Gastroesophageal sphincter (tissue), 4 donors: ENCODE results near the gene ASB14. TPM values are rescaled to one million over a fixed set of nuclear protein-coding genes. Genes with fewer than 3 reads are reported as not detected.
"Not testable (repeated sequence)": the region's sequence is repeated elsewhere in the genome, so short reads cannot be mapped to it uniquely, and the experiment has no call there.

ENCODE experiments used
- ATAC-seq: fragments of 150-250 bp; one replicate; pipeline ENCODE4 v1.9.1; 2016; ENCODE audit warnings: mild to moderate bottlenecking, moderate library complexity
- H3K27ac ChIP-seq, 4 donors: fragments of 200-600 bp; sonication (generic) in 3 of 4; 1 replicate in 3 of 4; 2 replicates in 1 of 4; pipeline ENCODE4 v1.5.1; 2016 to 2019
- H3K27me3 ChIP-seq: fragments of 200-600 bp; sonication (generic); one replicate; pipeline ENCODE4 v1.5.1; 2019
- H3K36me3 ChIP-seq, 2 donors: fragments of 200-600 bp; sonication (generic); one replicate each; pipeline ENCODE4 v1.5.1; 2019; ENCODE audit warnings: control low read depth in 1 of 2
- H3K4me1 ChIP-seq, 3 donors: fragments of 200-600 bp; sonication (generic); 1 replicate in 2 of 3; 2 replicates in 1 of 3; pipeline ENCODE4 v1.5.1; 2016 to 2019; ENCODE audit warnings: control low read depth in 2 of 3
- H3K4me3 ChIP-seq, 2 donors: fragments of 200-600 bp; sonication (generic); one replicate each; pipeline ENCODE4 v1.5.1; 2019; ENCODE audit warnings: mild to moderate bottlenecking in 1 of 2, moderate library complexity in 1 of 2
- H3K9me3 ChIP-seq, 3 donors: fragments of 200-600 bp; sonication (generic); one replicate each; pipeline ENCODE4 v1.5.1; 2017 to 2019; ENCODE audit warnings: control low read depth in 2 of 3
- EP300 ChIP-seq: sonication (generic); formaldehyde crosslinking; IDR thresholded peaks from one replicate; pipeline ENCODE4 v1.6.1; 2017; ENCODE audit warnings: antibody characterized with exemption, mild to moderate bottlenecking
- POLR2A ChIP-seq, 2 donors: fragments of 450-650 bp; IDR thresholded peaks; one replicate each; pipeline ENCODE4 v1.6.1; 2017; ENCODE audit warnings: antibody characterized with exemption in 2 of 2, mild to moderate bottlenecking in 2 of 2, moderate library complexity in 1 of 2
- POLR2AphosphoS5 ChIP-seq: sonication (generic); formaldehyde crosslinking; IDR thresholded peaks from one replicate; pipeline ENCODE4 v1.6.1; 2017; ENCODE audit warnings: antibody characterized with exemption
- WGBS, 2 donors: methylation state at CpG; one replicate each; pipeline ENCODE4 v1.1.5; 2018; ENCODE audit warnings: low coverage in 1 of 2; 5-methylcytosine and 5-hydroxymethylcytosine counted together
- total RNA-seq, 4 donors: library from RNA; depleted of rRNA; stranded (reverse); fragments of >200 nt; gene quantifications; one replicate each; pipeline ENCODE4 v1.1.0, GENCODE V29; 2016
- TF ChIP-seq, protein P1 (sequence below), 4 experiments: fragments of 200-600 bp in 2 of 4; fragments of 450-650 bp in 2 of 4; sonication (generic) in 1 of 4; IDR thresholded peaks; one replicate each; pipeline ENCODE4 v1.5.1; 2017 to 2019; ENCODE audit warnings: antibody characterized with exemption in 4 of 4, mild to moderate bottlenecking in 2 of 4, moderate library complexity in 2 of 4

The ASB14 gene
- total RNA-seq, 4 donors from 2014 or later = 0.16 TPM; not detected in 3

- Histone ChIP-seq H3K36me3 (no peaks in the 10 kb centered on the region), H3K27ac (no peak overlapping the region), H3K4me1 (no peaks in the 10 kb centered on the region), H3K9me3 (peaks cover 0 to 12% (median 0%) of the 10 kb centered on the region in 3 donors), H3K4me3 (no peak overlapping the region), H3K27me3 (no peaks in the 10 kb centered on the region)
- TF ChIP-seq, protein P1, sequence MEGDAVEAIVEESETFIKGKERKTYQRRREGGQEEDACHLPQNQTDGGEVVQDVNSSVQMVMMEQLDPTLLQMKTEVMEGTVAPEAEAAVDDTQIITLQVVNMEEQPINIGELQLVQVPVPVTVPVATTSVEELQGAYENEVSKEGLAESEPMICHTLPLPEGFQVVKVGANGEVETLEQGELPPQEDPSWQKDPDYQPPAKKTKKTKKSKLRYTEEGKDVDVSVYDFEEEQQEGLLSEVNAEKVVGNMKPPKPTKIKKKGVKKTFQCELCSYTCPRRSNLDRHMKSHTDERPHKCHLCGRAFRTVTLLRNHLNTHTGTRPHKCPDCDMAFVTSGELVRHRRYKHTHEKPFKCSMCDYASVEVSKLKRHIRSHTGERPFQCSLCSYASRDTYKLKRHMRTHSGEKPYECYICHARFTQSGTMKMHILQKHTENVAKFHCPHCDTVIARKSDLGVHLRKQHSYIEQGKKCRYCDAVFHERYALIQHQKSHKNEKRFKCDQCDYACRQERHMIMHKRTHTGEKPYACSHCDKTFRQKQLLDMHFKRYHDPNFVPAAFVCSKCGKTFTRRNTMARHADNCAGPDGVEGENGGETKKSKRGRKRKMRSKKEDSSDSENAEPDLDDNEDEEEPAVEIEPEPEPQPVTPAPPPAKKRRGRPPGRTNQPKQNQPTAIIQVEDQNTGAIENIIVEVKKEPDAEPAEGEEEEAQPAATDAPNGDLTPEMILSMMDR (IDR thresholded peaks at IDR 0.05) = no peak
- WGBS, 2 donors = 97 to 100% methylated on average over 2 to 3 of the region's 3 CpGs
- ATAC-seq = no peak
Observed at GRCh38 chr3:57314204-57314603, 21.7 kb upstream of the ASB14 start.

- H3K9me3 ChIP-seq = no peaks in the 10 kb centered on the region
- WGBS, 2 donors = 42 to 61% methylated on average over 3 of the region's 3 CpGs
- H3K27ac ChIP-seq = no peak overlapping the region
- H3K4me1 ChIP-seq = no peaks in the 10 kb centered on the region
- H3K27me3 ChIP-seq = peaks cover 6% of the 10 kb centered on the region
- no peak for TF ChIP-seq EP300
- no peak for TF ChIP-seq POLR2A (IDR thresholded peaks at IDR 0.05)
- no peak for TF ChIP-seq POLR2AphosphoS5
- TF ChIP-seq, protein P1 (IDR thresholded peaks at IDR 0.05) = no peak
- no peak overlapping the region for H3K4me3 ChIP-seq
- no peaks in the 10 kb centered on the region for H3K36me3 ChIP-seq
- ATAC-seq = no peak
Observed at GRCh38 chr3:57309769-57310360, 17.4 kb upstream of the ASB14 start.

DNA sequence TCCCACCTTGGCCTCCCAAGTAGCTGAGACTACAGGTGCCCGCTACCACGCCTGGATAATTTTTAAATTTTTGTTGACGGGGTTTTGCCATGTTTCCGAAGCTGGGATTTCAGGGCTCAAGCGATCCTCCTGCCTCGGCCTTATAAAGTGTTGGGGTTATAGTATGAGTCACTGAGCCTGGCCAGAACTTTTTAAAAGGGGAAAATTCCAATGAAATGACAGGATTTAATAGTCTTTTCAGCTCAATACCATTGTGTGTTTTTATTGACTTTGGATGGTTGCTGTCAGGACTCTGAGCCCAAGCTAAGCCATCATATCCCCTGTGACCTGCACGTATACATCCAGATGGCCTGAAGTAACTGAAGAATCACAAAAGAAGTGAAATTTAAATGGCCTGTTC lies 11.0 kb upstream of the ASB14 start:
- not testable (repeated sequence) for H3K36me3 ChIP-seq, H3K4me1 ChIP-seq, H3K9me3 ChIP-seq, H3K27ac ChIP-seq, H3K4me3 ChIP-seq, H3K27me3 ChIP-seq, ATAC-seq
- WGBS, 2 donors = 86 to 96% methylated on average over 1 to 3 of the region's 7 CpGs

DNA sequence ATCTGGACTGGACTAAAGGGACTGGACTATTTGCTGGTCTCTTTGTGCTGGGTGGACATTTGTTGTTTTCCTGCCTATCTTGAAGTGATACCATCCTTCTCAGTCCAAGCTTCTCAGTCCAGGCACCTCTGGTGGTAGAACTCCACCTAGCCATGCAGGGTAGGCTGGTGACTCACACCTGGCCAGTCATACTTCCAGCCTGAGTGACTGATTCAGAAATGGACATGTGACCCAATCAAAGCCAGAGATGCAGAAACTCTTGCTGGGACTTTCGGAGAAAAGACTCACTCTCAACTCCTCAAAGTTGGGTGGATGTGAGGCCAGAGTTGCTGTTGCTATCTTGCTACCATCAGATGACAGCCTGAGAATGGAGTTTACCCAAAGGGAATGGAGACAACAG lies 5.6 kb upstream of the ASB14 start:
- ATAC-seq = no peak
- Histone ChIP-seq H3K4me1 (no peaks in the 10 kb centered on the region), H3K27me3 (no peaks in the 10 kb centered on the region), H3K27ac (no peak overlapping the region), H3K36me3 (no peaks in the 10 kb centered on the region), H3K4me3 (no peak overlapping the region), H3K9me3 (no peaks in the 10 kb centered on the region)
- TF ChIP-seq POLR2A (IDR thresholded peaks at IDR 0.05) = no peak
- TF ChIP-seq EP300 = no peak
- TF ChIP-seq, protein P1 (IDR thresholded peaks at IDR 0.05) = no peak
- no peak for TF ChIP-seq POLR2AphosphoS5
- WGBS, 2 donors = 100% methylated on average over 1 of the region's 1 CpG; no CpG with 5 or more reads in 1 of the 2 donors

DNA sequence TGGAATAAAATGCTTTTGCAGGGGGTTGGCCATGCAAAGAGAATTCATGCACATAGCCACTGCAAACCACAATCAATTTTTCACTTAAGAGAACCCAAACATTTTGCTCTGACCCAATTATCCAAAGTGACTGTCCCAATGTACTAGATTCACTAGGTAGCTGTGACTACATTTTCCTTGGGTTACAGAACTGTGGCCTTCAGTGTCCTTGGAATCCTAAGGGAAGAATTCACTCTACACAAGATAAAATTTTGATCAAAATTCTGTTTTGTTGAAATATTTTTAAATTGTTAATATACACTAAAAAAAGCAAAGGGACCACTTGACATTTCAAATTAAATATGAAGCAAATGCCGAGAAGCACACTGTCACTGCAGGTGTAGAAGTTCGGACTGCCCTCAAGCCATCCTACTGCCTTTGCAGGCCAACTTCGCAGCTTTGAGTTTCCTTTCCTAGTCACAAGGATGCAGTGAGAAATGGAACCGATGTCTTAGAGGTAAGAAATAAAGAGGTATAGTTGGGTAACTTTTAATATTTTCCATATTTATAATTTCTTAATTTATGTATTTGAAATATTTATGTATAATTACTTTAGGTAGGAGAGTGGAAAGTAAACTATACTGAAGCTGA lies 527 bp upstream of the ASB14 start:
- TF ChIP-seq POLR2AphosphoS5 (no peak), POLR2A (IDR thresholded peaks at IDR 0.05) (no peak), EP300 (no peak)
- TF ChIP-seq, protein P1 (IDR thresholded peaks at IDR 0.05) = no peak
- ATAC-seq = no peak
- WGBS, 2 donors = 94 to 100% methylated on average over 3 to 4 of the region's 4 CpGs
- Histone ChIP-seq H3K4me1 (no peaks in the 10 kb centered on the region), H3K4me3 (no peak overlapping the region), H3K27ac (no peak overlapping the region), H3K9me3 (no peaks in the 10 kb centered on the region), H3K27me3 (no peaks in the 10 kb centered on the region), H3K36me3 (no peaks in the 10 kb centered on the region)
